ENCODE data around the gene CABP2.
"Not testable (repeated sequence)": the region's sequence is repeated elsewhere in the genome, so short reads cannot be mapped to it uniquely, and the experiment has no call there.

Gene CABP2

GRCh38 chr11:67477344-67478050 is 45.7 kb downstream of the CABP2 start:
- H2BK12ac ChIP-seq (ENCODE audit: low read length in 2 of 2); H3K18ac ChIP-seq (ENCODE audit: low read depth in 1 of 2, low read length in 2 of 2); H3K27ac ChIP-seq (ENCODE audit: low read length, poor library complexity, severe bottlenecking); H3K27me3 ChIP-seq (ENCODE audit: control insufficient read depth in 1 of 2, insufficient read depth in 1 of 2, low read length in 2 of 2); H3K79me1 ChIP-seq (replicated peaks; ENCODE audit: low read length, poor library complexity, severe bottlenecking); H2BK5ac ChIP-seq (ENCODE audit: low read depth, low read length, poor library complexity, severe bottlenecking); H2AK5ac ChIP-seq (ENCODE audit: low read length, severe bottlenecking); H3K9ac ChIP-seq (ENCODE audit: low read length); H3K14ac ChIP-seq (ENCODE audit: low read length in 2 of 2); H2BK120ac ChIP-seq (ENCODE audit: low read depth, low read length); DNase-seq; H3K4me1 ChIP-seq (ENCODE audit: control insufficient read depth, insufficient read depth, low read depth, low read length); H3K23ac ChIP-seq (ENCODE audit: low read length in 2 of 2); H3K9me3 ChIP-seq (ENCODE audit: control insufficient read depth, low read length); H3K4me3 ChIP-seq (ENCODE audit: insufficient read depth in 1 of 2, low read depth in 1 of 2, low read length in 2 of 2); H3K36me3 ChIP-seq (ENCODE audit: control insufficient read depth in 1 of 2, insufficient read depth in 2 of 2, low read depth in 1 of 2, low read length in 2 of 2); H3K4ac ChIP-seq (ENCODE audit: low read depth in 1 of 2, low read length in 2 of 2); H2BK15ac ChIP-seq (ENCODE audit: low read depth, poor library complexity, severe bottlenecking); H2AFZ ChIP-seq (ENCODE audit: low read depth, low read length); H4K8ac ChIP-seq (ENCODE audit: low read length); H3K4me2 ChIP-seq (ENCODE audit: low read length, poor library complexity, severe bottlenecking); H4K91ac ChIP-seq (ENCODE audit: low read length): not testable (repeated sequence)
- 89% methylated on average over 8 of the region's 16 CpGs for WGBS

- H2BK15ac ChIP-seq (ENCODE audit: low read depth, poor library complexity, severe bottlenecking); H2BK12ac ChIP-seq (ENCODE audit: low read length in 2 of 2); H3K79me1 ChIP-seq (replicated peaks; ENCODE audit: low read length, poor library complexity, severe bottlenecking); H2AFZ ChIP-seq (ENCODE audit: low read depth, low read length); H3K4me3 ChIP-seq (ENCODE audit: insufficient read depth in 1 of 2, low read depth in 1 of 2, low read length in 2 of 2); H3K27me3 ChIP-seq (ENCODE audit: control insufficient read depth in 1 of 2, insufficient read depth in 1 of 2, low read length in 2 of 2); H3K23ac ChIP-seq (ENCODE audit: low read length in 2 of 2); H3K9ac ChIP-seq (ENCODE audit: low read length); H3K14ac ChIP-seq (ENCODE audit: low read length in 2 of 2); H3K27ac ChIP-seq (ENCODE audit: low read length, poor library complexity, severe bottlenecking); H3K18ac ChIP-seq (ENCODE audit: low read depth in 1 of 2, low read length in 2 of 2); H3K36me3 ChIP-seq (ENCODE audit: control insufficient read depth in 1 of 2, insufficient read depth in 2 of 2, low read depth in 1 of 2, low read length in 2 of 2); H3K9me3 ChIP-seq (ENCODE audit: control insufficient read depth, low read length); H2BK120ac ChIP-seq (ENCODE audit: low read depth, low read length); H3K4ac ChIP-seq (ENCODE audit: low read depth in 1 of 2, low read length in 2 of 2); H2BK5ac ChIP-seq (ENCODE audit: low read depth, low read length, poor library complexity, severe bottlenecking); DNase-seq; H2AK5ac ChIP-seq (ENCODE audit: low read length, severe bottlenecking); H4K91ac ChIP-seq (ENCODE audit: low read length); H3K4me1 ChIP-seq (ENCODE audit: control insufficient read depth, insufficient read depth, low read depth, low read length); H3K4me2 ChIP-seq (ENCODE audit: low read length, poor library complexity, severe bottlenecking): not testable (repeated sequence)
- 94% methylated on average over 10 of the region's 10 CpGs for WGBS
- H4K8ac ChIP-seq (ENCODE audit: low read length): peak overlapping the region; percentile 6
Observed at GRCh38 chr11:67476692-67477091, 46.6 kb downstream of the CABP2 start.

- Histone ChIP-seq H3K23ac (ENCODE audit: low read length in 2 of 2) (no peak overlapping the region), H4K8ac (ENCODE audit: low read length) (no peak overlapping the region), H2BK5ac (ENCODE audit: low read depth, low read length, poor library complexity, severe bottlenecking) (no peak overlapping the region), H2BK12ac (ENCODE audit: low read length in 2 of 2) (no peak overlapping the region), H3K4ac (ENCODE audit: low read depth in 1 of 2, low read length in 2 of 2) (no peak overlapping the region), H3K79me1 (replicated peaks; ENCODE audit: low read length, poor library complexity, severe bottlenecking) (peaks cover 4% of the 10 kb centered on the region), H2BK15ac (ENCODE audit: low read depth, poor library complexity, severe bottlenecking) (no peak overlapping the region), H3K4me3 (ENCODE audit: insufficient read depth in 1 of 2, low read depth in 1 of 2, low read length in 2 of 2) (no peak overlapping the region), H3K27me3 (ENCODE audit: control insufficient read depth in 1 of 2, insufficient read depth in 1 of 2, low read length in 2 of 2) (no peaks in the 10 kb centered on the region), H2BK120ac (ENCODE audit: low read depth, low read length) (no peak overlapping the region), H2AK5ac (ENCODE audit: low read length, severe bottlenecking) (no peak overlapping the region), H4K91ac (ENCODE audit: low read length) (no peak overlapping the region), H3K9me3 (ENCODE audit: control insufficient read depth, low read length) (no peaks in the 10 kb centered on the region), H3K14ac (ENCODE audit: low read length in 2 of 2) (no peak overlapping the region), H2AFZ (ENCODE audit: low read depth, low read length) (no peak overlapping the region), H3K9ac (ENCODE audit: low read length) (no peak overlapping the region), H3K18ac (ENCODE audit: low read depth in 1 of 2, low read length in 2 of 2) (no peak overlapping the region), H3K36me3 (ENCODE audit: control insufficient read depth in 1 of 2, insufficient read depth in 2 of 2, low read depth in 1 of 2, low read length in 2 of 2) (no peaks in the 10 kb centered on the region), H3K4me1 (ENCODE audit: control insufficient read depth, insufficient read depth, low read depth, low read length) (peaks cover 7% of the 10 kb centered on the region), H3K4me2 (ENCODE audit: low read length, poor library complexity, severe bottlenecking) (no peak overlapping the region), H3K27ac (ENCODE audit: low read length, poor library complexity, severe bottlenecking) (no peak overlapping the region)
- WGBS: 87% methylated on average over 7 of the region's 7 CpGs
- DNase-seq: no peak
Observed at GRCh38 chr11:67472882-67473281, 50.4 kb downstream of the CABP2 start.

GRCh38 chr11:67470337-67471002 is 52.8 kb downstream of the CABP2 start:
- H3K18ac ChIP-seq (ENCODE audit: low read depth in 1 of 2, low read length in 2 of 2): no peak overlapping the region
- no peak overlapping the region for H3K23ac ChIP-seq (ENCODE audit: low read length in 2 of 2)
- H2BK5ac ChIP-seq (ENCODE audit: low read depth, low read length, poor library complexity, severe bottlenecking): no peak overlapping the region
- peak overlapping the region; percentile 16 for H4K8ac ChIP-seq (ENCODE audit: low read length)
- H3K4ac ChIP-seq (ENCODE audit: low read depth in 1 of 2, low read length in 2 of 2): no peak overlapping the region
- H3K4me1 ChIP-seq (ENCODE audit: control insufficient read depth, insufficient read depth, low read depth, low read length): peaks cover 18% of the 10 kb centered on the region
- H2BK12ac ChIP-seq (ENCODE audit: low read length in 2 of 2): no peak overlapping the region
- no peaks in the 10 kb centered on the region for H3K27me3 ChIP-seq (ENCODE audit: control insufficient read depth in 1 of 2, insufficient read depth in 1 of 2, low read length in 2 of 2)
- no peaks in the 10 kb centered on the region for H3K9me3 ChIP-seq (ENCODE audit: control insufficient read depth, low read length)
- H4K91ac ChIP-seq (ENCODE audit: low read length): no peak overlapping the region
- no peak overlapping the region for H3K4me2 ChIP-seq (ENCODE audit: low read length, poor library complexity, severe bottlenecking)
- no peak overlapping the region for H3K14ac ChIP-seq (ENCODE audit: low read length in 2 of 2)
- peaks cover 14% of the 10 kb centered on the region for H3K79me1 ChIP-seq (replicated peaks; ENCODE audit: low read length, poor library complexity, severe bottlenecking)
- no peak for DNase-seq
- H3K27ac ChIP-seq (ENCODE audit: low read length, poor library complexity, severe bottlenecking): no peak overlapping the region
- WGBS: 76% methylated on average over 6 of the region's 8 CpGs
- no peak overlapping the region for H3K9ac ChIP-seq (ENCODE audit: low read length)
- H3K4me3 ChIP-seq (ENCODE audit: insufficient read depth in 1 of 2, low read depth in 1 of 2, low read length in 2 of 2): no peak overlapping the region
- no peak overlapping the region for H2BK120ac ChIP-seq (ENCODE audit: low read depth, low read length)
- peaks cover 9 to 13% of the 10 kb centered on the region in 2 experiments for H3K36me3 ChIP-seq (ENCODE audit: control insufficient read depth in 1 of 2, insufficient read depth in 2 of 2, low read depth in 1 of 2, low read length in 2 of 2)
- H2AFZ ChIP-seq (ENCODE audit: low read depth, low read length): no peak overlapping the region
- no peak overlapping the region for H2AK5ac ChIP-seq (ENCODE audit: low read length, severe bottlenecking)
- no peak overlapping the region for H2BK15ac ChIP-seq (ENCODE audit: low read depth, poor library complexity, severe bottlenecking)

Data from mesenchymal stem cell (in vitro differentiated cells and primary cell).